HG03097 (cell line): Measurements from ENCODE around the gene LIX1.

Experiments
- ATAC-seq: cut with Tn5 transposase; IDR thresholded peaks from one replicate; pipeline ENCODE4 v1.9.1; 2021; ENCODE audit not compliant: unreplicated experiment, low FRiP score

Gene LIX1

GRCh38 chr5:97078958-97079743 is 63.3 kb downstream of the LIX1 start:
- no peak for ATAC-seq

DNA sequence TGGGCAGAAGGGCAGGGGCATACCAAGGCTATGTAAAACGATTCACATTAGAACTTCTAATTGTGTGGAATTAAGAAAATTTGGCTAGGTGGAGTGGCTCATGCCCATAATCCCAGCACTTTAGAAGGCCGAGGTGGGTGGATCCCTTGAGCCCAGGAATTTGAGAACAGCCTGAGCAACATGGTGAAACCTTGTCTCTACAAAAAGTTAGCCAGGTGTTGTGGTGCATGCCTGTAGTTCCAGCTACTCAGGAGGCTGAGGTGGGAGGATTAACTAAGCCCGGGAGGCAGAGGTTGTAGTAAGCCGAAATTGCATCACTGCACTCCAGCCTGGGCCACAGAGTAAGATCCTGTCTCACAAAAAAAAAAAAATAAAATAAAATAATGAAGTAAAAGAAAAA is 65.2 kb downstream of the LIX1 start:
- no peak for ATAC-seq

GRCh38 chr5:97076098-97076497 is 66.3 kb downstream of the LIX1 start:
- no peak for ATAC-seq

GRCh38 chr5:97075649-97076048 is 66.8 kb downstream of the LIX1 start:
- no peak for ATAC-seq

DNA sequence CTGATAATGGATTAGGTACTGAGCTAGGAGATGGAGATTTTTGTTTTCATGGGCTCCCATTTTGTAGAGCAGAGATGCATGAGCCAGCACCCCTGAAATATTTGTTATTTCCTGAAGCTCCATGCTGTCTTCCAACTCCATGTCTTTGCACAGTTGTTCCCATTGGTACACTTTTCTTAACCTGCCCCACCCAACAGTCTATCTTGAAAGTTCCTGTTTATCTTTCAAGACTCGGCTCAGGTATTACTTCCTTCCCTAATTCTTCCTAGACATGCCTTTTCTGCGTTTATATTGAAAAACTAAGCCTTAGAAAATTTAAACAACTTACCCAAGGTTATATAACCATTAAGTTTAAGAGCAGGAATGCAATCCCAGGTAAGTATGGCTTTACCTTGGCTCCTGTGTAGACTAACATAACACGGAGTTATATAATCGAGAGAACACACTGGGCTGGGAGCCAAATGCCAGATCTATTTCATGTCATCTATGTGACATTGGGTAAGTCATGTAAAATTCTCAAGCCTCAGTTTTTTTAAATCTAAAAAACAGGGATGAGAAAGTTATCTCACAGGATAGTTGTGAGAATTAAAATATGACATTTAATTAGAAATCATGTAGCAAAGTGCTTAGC is 67.4 kb downstream of the LIX1 start:
- no peak for ATAC-seq

GRCh38 chr5:97073420-97073819 is 69.0 kb downstream of the LIX1 start:
- no peak for ATAC-seq

DNA sequence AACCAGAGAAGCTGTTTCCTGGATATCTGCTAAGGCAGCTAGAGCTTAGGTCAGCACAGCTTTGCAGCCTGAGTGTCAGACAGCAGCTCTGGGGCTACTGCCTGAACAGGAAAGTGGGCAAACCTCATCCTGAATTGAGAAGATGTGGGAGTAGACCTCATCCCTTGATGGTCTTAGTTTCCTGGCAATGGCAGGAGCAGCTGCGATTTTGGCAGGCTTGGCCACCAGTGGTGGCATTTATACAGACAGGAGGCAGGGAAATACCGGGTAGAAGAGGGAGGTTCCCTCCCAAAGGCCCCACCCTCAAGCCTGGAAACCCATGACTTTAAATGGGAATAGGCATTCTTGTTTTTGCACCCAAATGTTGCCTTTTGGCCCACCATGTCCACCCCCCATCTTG is 69.7 kb downstream of the LIX1 start:
- no peak for ATAC-seq

- no peak for ATAC-seq
These were observed 70.4 kb downstream of the LIX1 start for GRCh38 chr5:97071993-97072392.

- ATAC-seq: no peak
These were observed 71.3 kb downstream of the LIX1 start for GRCh38 chr5:97071101-97071500.

DNA sequence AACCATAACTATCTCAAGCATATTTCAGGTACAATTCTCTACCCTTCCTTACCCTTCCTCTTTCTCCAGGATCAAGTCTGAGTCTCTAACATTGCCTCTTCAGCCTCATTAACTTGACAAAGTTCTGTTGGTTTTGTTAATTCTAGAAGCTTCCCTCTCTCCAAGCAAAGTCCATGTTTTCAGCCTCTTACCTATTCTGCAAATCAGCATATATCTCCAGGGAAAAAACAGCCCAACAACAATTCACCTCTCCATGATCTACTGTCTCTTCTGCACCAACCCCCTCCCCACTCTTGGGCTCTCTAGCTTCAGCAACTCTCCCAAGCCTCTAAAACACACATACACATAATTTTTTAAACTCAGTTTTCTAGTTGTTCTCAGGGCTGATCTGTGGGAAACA is 72.2 kb downstream of the LIX1 start:
- ATAC-seq: no peak

DNA sequence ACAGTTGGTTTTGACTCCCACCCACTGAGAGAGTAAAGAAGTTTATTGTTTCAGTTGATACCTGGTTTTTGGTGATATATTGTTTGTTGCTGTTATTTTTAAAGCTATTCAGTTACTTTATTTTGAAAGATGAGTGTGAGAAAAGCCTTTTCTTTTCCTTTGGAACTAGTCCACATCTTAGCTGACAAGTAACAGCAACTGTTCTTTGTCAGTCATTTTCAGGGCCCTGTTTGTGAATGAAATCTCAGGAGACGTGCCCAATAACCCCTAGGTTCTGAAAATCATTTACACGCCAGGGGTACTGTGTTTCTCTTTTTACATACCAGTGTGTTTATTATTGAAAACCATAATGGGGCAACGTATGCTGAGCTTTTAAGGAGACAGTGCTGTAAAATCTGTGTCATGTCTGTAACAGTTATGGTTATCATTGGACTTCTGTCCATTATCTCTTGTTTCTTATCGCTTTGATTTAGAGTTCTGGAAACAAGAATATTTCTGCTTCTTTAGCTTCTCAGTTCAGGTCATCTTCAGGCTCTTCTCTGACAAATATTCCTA is 75.0 kb downstream of the LIX1 start:
- no peak for ATAC-seq

GRCh38 chr5:97065475-97065874 is 76.9 kb downstream of the LIX1 start:
- no peak for ATAC-seq

- no peak for ATAC-seq
These were observed 79.2 kb downstream of the LIX1 start for GRCh38 chr5:97063251-97063650.

DNA sequence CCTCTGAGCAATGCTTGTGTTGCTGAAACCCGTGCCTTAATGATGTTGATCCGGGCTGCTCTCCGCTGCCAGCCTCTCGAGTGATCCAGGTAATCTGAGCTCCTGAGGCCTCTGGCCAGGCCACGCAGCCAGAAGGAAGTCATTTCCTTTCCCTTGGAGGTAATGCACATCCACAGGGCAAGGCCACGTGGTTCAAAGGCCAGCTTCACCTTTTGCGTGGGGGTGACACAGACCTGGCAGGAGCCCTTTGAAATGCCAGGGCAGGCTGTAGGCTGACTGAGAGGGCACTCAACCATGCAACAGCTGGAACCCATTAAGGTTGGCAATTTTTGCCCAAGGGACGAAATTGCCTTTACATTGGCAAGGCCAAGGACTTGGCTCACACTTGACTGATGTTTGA is 80.4 kb downstream of the LIX1 start:
- no peak for ATAC-seq

GRCh38 chr5:97056263-97056662 is 86.1 kb downstream of the LIX1 start:
- no peak for ATAC-seq

DNA sequence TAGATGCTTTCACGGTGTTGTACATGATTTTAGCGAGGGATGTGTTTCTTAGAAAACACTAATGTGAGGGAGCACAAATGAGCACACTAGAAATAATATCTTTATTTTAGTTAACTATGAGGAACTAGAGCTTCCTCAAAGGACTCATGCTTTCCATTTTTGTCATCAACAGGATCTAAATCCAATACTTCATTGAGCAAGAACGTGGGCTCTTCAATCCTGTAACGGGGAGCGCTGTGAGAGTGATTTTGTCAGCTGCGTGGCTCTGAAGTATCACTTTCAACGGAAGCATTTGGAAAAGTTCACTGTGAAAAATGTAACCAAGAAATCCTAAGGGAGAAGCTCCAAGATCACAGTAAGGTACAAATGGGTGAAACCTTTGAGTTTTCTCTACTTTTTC is 93.2 kb downstream of the LIX1 start:
- ATAC-seq: no peak

DNA sequence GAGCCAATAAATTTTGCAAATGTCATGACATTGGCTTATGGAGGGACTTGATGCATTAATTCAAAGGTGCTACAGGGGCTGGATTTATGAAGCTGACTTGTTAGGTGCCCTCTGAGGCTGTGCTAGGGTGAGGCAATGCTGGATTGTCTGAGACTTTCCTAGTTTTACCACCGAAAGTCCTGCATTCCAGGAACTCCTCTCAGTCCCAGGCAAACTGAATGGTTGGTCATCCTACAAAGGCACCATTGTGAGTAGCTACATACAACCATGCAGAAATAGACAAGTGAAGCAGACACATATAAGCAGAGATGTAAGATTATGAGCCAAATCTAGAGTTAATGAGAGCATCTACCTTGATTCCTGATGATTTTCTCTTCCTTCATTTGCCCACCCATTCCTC is 95.3 kb downstream of the LIX1 start:
- no peak for ATAC-seq

- ATAC-seq: no peak
These were observed 96.0 kb downstream of the LIX1 start for GRCh38 chr5:97046270-97046982.

GRCh38 chr5:97044052-97044451 is 98.4 kb downstream of the LIX1 start:
- ATAC-seq: no peak

DNA sequence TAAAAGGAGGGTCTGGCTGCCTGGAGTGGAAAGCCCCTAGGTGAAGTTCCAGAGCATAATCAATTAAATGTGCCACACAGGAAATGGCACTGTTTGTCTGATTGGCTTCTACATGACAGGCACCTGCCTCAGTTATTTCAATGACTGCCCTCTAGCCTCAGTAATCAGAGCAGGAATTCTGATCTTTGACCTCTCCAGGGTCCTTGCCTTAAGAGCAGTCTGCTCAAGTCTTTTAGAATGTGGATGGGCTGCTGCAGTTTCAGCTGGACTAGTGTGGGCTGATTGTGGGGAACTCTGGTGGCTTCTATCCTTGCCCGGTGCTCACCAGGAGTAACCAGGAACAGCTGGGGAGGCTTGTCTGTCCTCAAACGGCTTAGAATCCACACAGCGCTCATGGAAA is 98.9 kb downstream of the LIX1 start:
- no peak for ATAC-seq

GRCh38 chr5:97042996-97043395 is 99.4 kb downstream of the LIX1 start:
- ATAC-seq: no peak
